HCT116 (cell line): Measurements from ENCODE around the gene PAPPA2.

Experiments used
- CEBPB ChIP-seq: IDR thresholded peaks from 2 replicates; pipeline ENCODE4 v1.6.1; 2012; ENCODE audit warnings: low read depth
- EZH2phosphoT487 ChIP-seq: fragments of 200-600 bp; IDR thresholded peaks from 2 replicates; pipeline ENCODE4 v1.6.1; 2018; ENCODE audit warnings: antibody characterized with exemption, borderline replicate concordance
- MAX ChIP-seq: IDR thresholded peaks from 2 replicates; pipeline ENCODE4 v1.6.1; 2012
- POLR2A ChIP-seq: IDR thresholded peaks from 2 replicates; pipeline ENCODE4 v1.7.0; 2011; ENCODE audit warnings: borderline replicate concordance; ENCODE audit not compliant: insufficient read depth, insufficient read length; ENCODE audit errors: extremely low read depth
- RAD21 ChIP-seq: IDR thresholded peaks from 2 replicates; pipeline ENCODE4 v1.6.1; 2012; ENCODE audit warnings: low read depth, mild to moderate bottlenecking
- REST ChIP-seq: IDR thresholded peaks from 2 replicates; pipeline ENCODE4 v1.6.1; 2012; ENCODE audit warnings: low read depth
- SIN3A ChIP-seq: IDR thresholded peaks from 2 replicates; pipeline ENCODE4 v1.6.1; 2012; ENCODE audit warnings: low read depth
- YY1 ChIP-seq: IDR thresholded peaks from 2 replicates; pipeline ENCODE4 v1.6.1; 2011; ENCODE audit warnings: low read length, low read depth, moderate library complexity, mild to moderate bottlenecking; ENCODE audit not compliant: insufficient replicate concordance; ENCODE audit errors: extremely low read depth
- TF ChIP-seq, protein P1 (sequence below), 3 experiments: fragments of 200-600 bp in 1 of 3; sonication (generic) in 1 of 3; IDR thresholded peaks in 2 of 3; conservative IDR thresholded peaks in 1 of 3; 2 replicates each; pipeline ENCODE4 v1.5.1; 2012 to 2017; ENCODE audit warnings: low read depth in 2 of 3, low read length in 2 of 3, antibody characterized with exemption in 1 of 3, borderline replicate concordance in 1 of 3, control low read depth in 1 of 3, mild to moderate bottlenecking in 1 of 3, mixed read lengths in 1 of 3, mixed run types in 1 of 3, moderate library complexity in 1 of 3; ENCODE audit not compliant: insufficient read depth in 1 of 3

DNA sequence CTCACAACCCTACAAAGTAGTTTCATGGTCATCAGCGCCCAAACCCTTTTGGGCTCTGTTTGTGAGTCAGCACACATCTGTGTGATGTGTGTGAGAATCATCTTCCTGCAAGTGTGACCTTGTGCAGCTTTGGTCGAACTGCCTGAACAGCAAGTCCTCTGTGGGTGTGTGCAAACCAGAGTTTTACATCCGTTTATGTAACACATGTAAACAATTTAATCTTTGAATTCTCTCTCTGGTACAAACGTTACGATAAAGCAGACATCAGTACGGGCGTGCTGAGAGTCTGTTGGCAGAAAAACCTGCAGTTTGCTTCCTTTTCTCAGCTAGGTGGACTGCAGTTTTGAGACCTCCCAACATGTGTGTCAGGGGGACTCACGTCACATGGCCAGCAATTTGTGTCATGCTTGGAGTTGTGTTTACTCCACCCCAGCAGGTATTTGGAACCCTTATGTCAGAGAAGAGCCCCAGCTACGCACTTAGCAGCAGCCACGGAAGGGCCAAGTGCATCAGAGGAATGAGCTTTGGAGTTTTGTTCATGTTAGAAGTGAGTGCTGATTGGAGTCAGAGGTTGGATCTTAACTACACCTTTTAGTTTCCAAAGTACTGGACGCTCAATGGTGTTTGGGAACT lies 230.8 kb downstream of the PAPPA2 start:
- TF ChIP-seq POLR2A: no peak
- TF ChIP-seq, protein P1, sequence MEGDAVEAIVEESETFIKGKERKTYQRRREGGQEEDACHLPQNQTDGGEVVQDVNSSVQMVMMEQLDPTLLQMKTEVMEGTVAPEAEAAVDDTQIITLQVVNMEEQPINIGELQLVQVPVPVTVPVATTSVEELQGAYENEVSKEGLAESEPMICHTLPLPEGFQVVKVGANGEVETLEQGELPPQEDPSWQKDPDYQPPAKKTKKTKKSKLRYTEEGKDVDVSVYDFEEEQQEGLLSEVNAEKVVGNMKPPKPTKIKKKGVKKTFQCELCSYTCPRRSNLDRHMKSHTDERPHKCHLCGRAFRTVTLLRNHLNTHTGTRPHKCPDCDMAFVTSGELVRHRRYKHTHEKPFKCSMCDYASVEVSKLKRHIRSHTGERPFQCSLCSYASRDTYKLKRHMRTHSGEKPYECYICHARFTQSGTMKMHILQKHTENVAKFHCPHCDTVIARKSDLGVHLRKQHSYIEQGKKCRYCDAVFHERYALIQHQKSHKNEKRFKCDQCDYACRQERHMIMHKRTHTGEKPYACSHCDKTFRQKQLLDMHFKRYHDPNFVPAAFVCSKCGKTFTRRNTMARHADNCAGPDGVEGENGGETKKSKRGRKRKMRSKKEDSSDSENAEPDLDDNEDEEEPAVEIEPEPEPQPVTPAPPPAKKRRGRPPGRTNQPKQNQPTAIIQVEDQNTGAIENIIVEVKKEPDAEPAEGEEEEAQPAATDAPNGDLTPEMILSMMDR (IDR thresholded peaks at IDR 0.05 in 2 of 3, conservative IDR thresholded peaks at IDR 0.05 in 1 of 3; ENCODE audit: borderline replicate concordance in 1 of 3, insufficient read depth in 1 of 3, low read depth in 2 of 3, low read length in 2 of 3): no peak
- no peak for TF ChIP-seq EZH2phosphoT487
- TF ChIP-seq CEBPB: no peak
- TF ChIP-seq YY1: no peak
- TF ChIP-seq SIN3A: no peak
- TF ChIP-seq REST: no peak
- no peak for TF ChIP-seq MAX
- TF ChIP-seq RAD21: no peak
